GM19438 (cell line): Measurements from ENCODE around the gene BZW1.
"Not testable (repeated sequence)": the region's sequence is repeated elsewhere in the genome, so short reads cannot be mapped to it uniquely, and the experiment has no call there.

Experiments used
- ATAC-seq: cut with Tn5 transposase; IDR thresholded peaks from one replicate; pipeline ENCODE4 v1.9.1; 2021; ENCODE audit warnings: low read depth; ENCODE audit not compliant: unreplicated experiment

The BZW1 gene

GRCh38 chr2:200788121-200788718 is 23.5 kb upstream of the BZW1 start:
- no peak for ATAC-seq

GRCh38 chr2:200790185-200790584 is 21.5 kb upstream of the BZW1 start:
- no peak for ATAC-seq

- ATAC-seq, result no peak
Measured at GRCh38 chr2:200791905-200792304, 19.8 kb upstream of the BZW1 start.

GRCh38 chr2:200794143-200794542 is 17.6 kb upstream of the BZW1 start:
- no peak for ATAC-seq

- no peak for ATAC-seq
Measured at GRCh38 chr2:200795028-200795440, 16.7 kb upstream of the BZW1 start.

- ATAC-seq, result no peak
Measured at GRCh38 chr2:200796561-200796960, 15.1 kb upstream of the BZW1 start.

- ATAC-seq, result no peak
Measured at GRCh38 chr2:200797242-200797770, 14.4 kb upstream of the BZW1 start.

GRCh38 chr2:200798514-200798913 is 13.2 kb upstream of the BZW1 start:
- ATAC-seq, result no peak

GRCh38 chr2:200800458-200800857 is 11.3 kb upstream of the BZW1 start:
- ATAC-seq, result no peak

GRCh38 chr2:200801431-200801830 is 10.3 kb upstream of the BZW1 start:
- ATAC-seq, result not testable (repeated sequence)

- ATAC-seq, result no peak
Measured at GRCh38 chr2:200809506-200810251, 2.0 kb upstream of the BZW1 start.

GRCh38 chr2:200810252-200810997 is 1.3 kb upstream of the BZW1 start:
- no peak for ATAC-seq

- ATAC-seq, result no peak
Measured at GRCh38 chr2:200810998-200811332, 745 bp upstream of the BZW1 start.

GRCh38 chr2:200812122-200813022 is 662 bp downstream of the BZW1 start:
- ATAC-seq, result peak; percentile 42

GRCh38 chr2:200814276-200814815 is 2.6 kb downstream of the BZW1 start:
- ATAC-seq, result no peak

- ATAC-seq, result no peak
Measured at GRCh38 chr2:200814917-200815316, 3.2 kb downstream of the BZW1 start.

GRCh38 chr2:200818732-200819131 is 7.0 kb downstream of the BZW1 start:
- not testable (repeated sequence) for ATAC-seq

GRCh38 chr2:200820573-200821234 is 9.0 kb downstream of the BZW1 start:
- ATAC-seq, result no peak

- no peak for ATAC-seq
Measured at GRCh38 chr2:200821686-200822245, 10.1 kb downstream of the BZW1 start.
